ENCODE results near the gene OPCML.

The OPCML gene

DNA sequence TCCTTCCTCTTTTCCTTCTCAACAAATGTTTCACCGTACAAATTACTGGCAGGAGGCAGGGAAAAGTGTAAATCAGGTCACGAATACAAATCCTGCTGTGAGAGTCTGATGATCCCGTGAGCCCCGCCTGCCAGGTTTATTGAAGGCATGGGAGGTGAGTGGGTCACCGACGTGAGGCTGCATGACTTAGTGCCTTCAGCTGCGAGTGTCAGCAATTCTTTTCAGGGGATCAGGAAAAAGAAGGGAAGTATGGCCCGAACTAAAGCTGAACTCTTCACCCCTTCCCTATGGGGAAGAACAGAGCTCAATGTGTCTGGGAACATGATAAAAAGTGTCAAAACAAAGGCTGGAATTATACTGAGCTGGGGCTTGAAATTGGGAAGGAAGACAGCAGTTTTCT, 166.2 kb downstream of the OPCML start:
- no peak overlapping the region for H3K4me3 ChIP-seq (ENCODE audit: severe bottlenecking)
- no peak for ATAC-seq (ENCODE audit: low read depth)
- no peak overlapping the region for H3K27ac ChIP-seq (ENCODE audit: poor library complexity, severe bottlenecking)
- H3K4me1 ChIP-seq (ENCODE audit: insufficient read depth, poor library complexity, severe bottlenecking), result no peaks in the 10 kb centered on the region
- no peaks in the 10 kb centered on the region for H3K27me3 ChIP-seq (ENCODE audit: insufficient read depth, poor library complexity, severe bottlenecking)
- DNase-seq (ENCODE audit: low spot score), result no peak
- TF ChIP-seq, protein P1, sequence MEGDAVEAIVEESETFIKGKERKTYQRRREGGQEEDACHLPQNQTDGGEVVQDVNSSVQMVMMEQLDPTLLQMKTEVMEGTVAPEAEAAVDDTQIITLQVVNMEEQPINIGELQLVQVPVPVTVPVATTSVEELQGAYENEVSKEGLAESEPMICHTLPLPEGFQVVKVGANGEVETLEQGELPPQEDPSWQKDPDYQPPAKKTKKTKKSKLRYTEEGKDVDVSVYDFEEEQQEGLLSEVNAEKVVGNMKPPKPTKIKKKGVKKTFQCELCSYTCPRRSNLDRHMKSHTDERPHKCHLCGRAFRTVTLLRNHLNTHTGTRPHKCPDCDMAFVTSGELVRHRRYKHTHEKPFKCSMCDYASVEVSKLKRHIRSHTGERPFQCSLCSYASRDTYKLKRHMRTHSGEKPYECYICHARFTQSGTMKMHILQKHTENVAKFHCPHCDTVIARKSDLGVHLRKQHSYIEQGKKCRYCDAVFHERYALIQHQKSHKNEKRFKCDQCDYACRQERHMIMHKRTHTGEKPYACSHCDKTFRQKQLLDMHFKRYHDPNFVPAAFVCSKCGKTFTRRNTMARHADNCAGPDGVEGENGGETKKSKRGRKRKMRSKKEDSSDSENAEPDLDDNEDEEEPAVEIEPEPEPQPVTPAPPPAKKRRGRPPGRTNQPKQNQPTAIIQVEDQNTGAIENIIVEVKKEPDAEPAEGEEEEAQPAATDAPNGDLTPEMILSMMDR (IDR thresholded peaks at IDR 0.05; ENCODE audit: poor library complexity, severe bottlenecking), result no peak
- peaks cover 7% of the 10 kb centered on the region for H3K9me3 ChIP-seq (ENCODE audit: severe bottlenecking)
- no peaks in the 10 kb centered on the region for H3K36me3 ChIP-seq (ENCODE audit: low read depth)

DNA sequence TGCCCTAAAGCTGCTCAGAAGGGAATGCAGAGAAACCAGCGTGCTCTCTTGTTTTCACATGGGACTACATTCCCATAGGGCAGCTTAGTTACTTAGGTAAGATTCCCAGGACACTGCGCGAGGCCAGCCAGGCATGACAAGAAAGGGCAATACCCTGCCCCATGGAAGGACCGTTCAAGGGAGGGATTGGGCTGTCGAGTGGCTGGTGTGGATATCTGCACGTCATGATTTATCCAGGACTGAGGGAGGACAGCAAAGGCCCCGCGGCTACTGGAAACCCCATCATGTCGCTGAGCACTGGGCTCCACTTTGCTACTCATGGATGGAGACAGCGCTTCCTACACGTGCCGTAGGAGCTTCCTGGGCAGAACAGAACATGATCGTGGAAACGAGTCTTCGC, 169.4 kb downstream of the OPCML start:
- Histone ChIP-seq H3K4me3 (ENCODE audit: severe bottlenecking) (no peak overlapping the region), H3K27me3 (ENCODE audit: insufficient read depth, poor library complexity, severe bottlenecking) (no peaks in the 10 kb centered on the region), H3K27ac (ENCODE audit: poor library complexity, severe bottlenecking) (no peak overlapping the region), H3K4me1 (ENCODE audit: insufficient read depth, poor library complexity, severe bottlenecking) (no peaks in the 10 kb centered on the region), H3K9me3 (ENCODE audit: severe bottlenecking) (no peaks in the 10 kb centered on the region), H3K36me3 (ENCODE audit: low read depth) (no peaks in the 10 kb centered on the region)
- TF ChIP-seq, protein P1 (IDR thresholded peaks at IDR 0.05; ENCODE audit: poor library complexity, severe bottlenecking), result no peak
- no peak for DNase-seq (ENCODE audit: low spot score)
- no peak for ATAC-seq (ENCODE audit: low read depth)

DNA sequence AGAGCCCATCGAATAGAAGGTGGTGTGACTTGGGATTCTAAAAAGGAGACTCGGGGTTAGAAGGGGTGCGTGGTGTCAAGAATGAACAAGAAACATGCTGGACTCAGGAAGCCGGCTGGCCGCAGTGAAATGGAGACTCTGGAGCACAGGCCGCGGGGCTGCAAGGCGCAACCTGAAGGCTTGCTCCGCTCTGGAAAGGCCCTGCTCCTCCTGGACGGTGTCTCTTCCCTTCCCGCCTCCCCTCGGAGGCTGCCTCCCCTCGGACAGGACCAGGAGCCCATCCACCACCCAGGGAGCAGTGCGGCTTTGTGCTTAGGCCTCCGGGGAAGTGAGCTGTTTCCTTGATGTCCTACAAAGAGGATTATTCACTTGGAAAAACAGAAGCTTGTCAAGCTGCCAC, 170.1 kb downstream of the OPCML start:
- no peaks in the 10 kb centered on the region for H3K9me3 ChIP-seq (ENCODE audit: severe bottlenecking)
- TF ChIP-seq, protein P1 (IDR thresholded peaks at IDR 0.05; ENCODE audit: poor library complexity, severe bottlenecking), result no peak
- no peaks in the 10 kb centered on the region for H3K27me3 ChIP-seq (ENCODE audit: insufficient read depth, poor library complexity, severe bottlenecking)

DNA sequence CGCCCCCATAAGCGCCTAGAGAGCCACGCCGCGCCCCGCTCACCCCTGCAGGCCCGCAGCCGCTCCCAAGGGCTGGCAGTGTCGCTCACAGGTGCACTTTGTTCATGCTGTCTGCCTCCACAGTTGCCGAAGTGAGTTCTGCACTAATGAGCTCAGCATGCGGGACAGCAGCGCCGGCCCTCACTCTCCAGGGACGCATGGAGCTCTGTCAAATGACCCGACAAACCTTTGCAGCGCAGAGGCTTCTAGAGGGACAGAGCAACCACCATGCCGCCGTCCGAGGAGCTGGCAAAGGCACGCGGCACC, 170.7 kb downstream of the OPCML start:
- no peaks in the 10 kb centered on the region for H3K9me3 ChIP-seq (ENCODE audit: severe bottlenecking)

More for the DNA sequence above, 170.1 kb downstream of the OPCML start:
- H3K27ac ChIP-seq (ENCODE audit: poor library complexity, severe bottlenecking), result no peak overlapping the region
- H3K36me3 ChIP-seq (ENCODE audit: low read depth), result no peaks in the 10 kb centered on the region
- no peak for ATAC-seq (ENCODE audit: low read depth)
- no peak overlapping the region for H3K4me3 ChIP-seq (ENCODE audit: severe bottlenecking)
- no peaks in the 10 kb centered on the region for H3K4me1 ChIP-seq (ENCODE audit: insufficient read depth, poor library complexity, severe bottlenecking)
- DNase-seq (ENCODE audit: low spot score), result no peak

More for the DNA sequence above, 170.7 kb downstream of the OPCML start:
- Histone ChIP-seq H3K4me3 (ENCODE audit: severe bottlenecking) (no peak overlapping the region), H3K4me1 (ENCODE audit: insufficient read depth, poor library complexity, severe bottlenecking) (no peaks in the 10 kb centered on the region), H3K27me3 (ENCODE audit: insufficient read depth, poor library complexity, severe bottlenecking) (no peaks in the 10 kb centered on the region), H3K36me3 (ENCODE audit: low read depth) (no peaks in the 10 kb centered on the region), H3K27ac (ENCODE audit: poor library complexity, severe bottlenecking) (no peak overlapping the region)
- no peak for ATAC-seq (ENCODE audit: low read depth)
- TF ChIP-seq, protein P1 (IDR thresholded peaks at IDR 0.05; ENCODE audit: poor library complexity, severe bottlenecking), result no peak
- DNase-seq (ENCODE audit: low spot score), result no peak
